Right renal pelvis (tissue), 4 donors: ENCODE measurements around the gene BLVRB. TPM values are rescaled to one million over a fixed set of nuclear protein-coding genes. Genes with fewer than 3 reads are reported as not detected.
"Not testable (repeated sequence)": the region's sequence is repeated elsewhere in the genome, so short reads cannot be mapped to it uniquely, and the experiment has no call there.

Experiments
- DNase-seq, 4 donors: peaks; one replicate each; pipeline ENCODE4 v3.0.0-alpha.2; 2013; ENCODE audit warnings: low read depth in 4 of 4, low spot score in 3 of 4, missing footprints in 1 of 4
- polyA plus RNA-seq, 4 donors: library from polyadenylated mRNA; unstranded; fragments of 120-200 nt; gene quantifications; one replicate each; pipeline ENCODE4 v1.2.1, GENCODE V29; 2013; ENCODE audit not compliant: insufficient read length in 4 of 4

The BLVRB gene
- polyA plus RNA-seq, 4 donors, result 41.4 to 61.2 (median 42.3) TPM

DNA sequence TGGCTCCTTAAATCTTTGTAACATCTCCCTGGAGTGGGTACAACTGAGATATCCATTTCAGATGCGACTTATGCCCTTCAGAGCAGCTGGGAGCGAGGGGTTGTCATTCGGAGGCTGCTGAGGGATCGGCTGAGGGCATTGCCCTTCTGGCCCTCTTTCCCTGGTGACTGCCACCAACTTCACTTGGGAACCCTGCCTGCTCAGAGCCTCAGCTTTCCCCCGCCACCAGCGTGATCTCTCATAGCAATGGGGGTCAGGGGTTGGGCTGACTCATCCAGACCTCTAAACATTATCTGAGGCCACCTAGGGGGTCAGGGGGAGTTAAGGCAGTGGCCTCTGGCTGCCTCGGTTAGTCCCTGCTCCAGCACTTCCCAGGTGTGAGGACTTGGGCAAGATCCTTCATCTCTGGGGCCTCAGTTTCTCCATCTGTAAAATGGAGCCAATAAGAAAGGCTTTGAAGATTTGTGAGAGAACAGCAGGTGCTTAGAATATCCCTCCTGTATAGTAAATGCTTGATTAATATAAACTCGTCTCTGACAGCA, 53.5 kb downstream of the BLVRB start:
- no peak for DNase-seq

DNA sequence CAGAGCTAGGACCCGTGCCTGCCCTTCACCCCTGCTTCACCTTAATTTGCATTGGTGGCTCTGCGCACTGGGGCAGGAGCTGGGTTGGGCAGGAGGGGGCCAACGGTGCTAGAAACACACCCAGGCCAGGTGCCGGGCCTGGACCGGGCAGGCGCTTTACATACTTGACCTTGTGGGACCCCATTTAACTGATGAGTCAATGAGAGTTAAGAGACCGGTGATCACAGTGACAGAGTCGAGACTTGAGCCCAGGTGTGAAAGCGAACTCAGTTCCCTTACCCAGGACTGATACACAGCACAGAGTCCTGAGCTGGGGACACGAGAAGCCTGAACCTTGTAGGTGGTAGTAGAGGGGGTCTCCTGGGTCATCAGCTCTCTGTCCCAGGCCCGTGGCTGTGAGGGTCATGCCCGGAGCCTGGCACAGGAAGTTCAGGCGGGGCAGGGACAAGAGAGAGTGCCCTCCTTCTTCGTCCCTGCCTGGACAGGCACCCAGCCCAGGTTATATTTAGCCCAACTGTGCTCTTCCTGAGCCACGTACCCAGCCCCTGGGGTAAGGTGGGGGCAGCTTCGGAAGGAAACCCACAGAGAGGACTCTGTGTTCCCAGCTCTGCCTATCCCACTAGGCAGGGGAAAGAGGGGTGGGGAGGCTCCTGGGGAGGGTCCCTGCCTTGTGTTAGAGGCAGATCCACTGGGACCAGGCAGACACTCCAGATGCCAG, 54.3 kb downstream of the BLVRB start:
- no peak for DNase-seq

DNA sequence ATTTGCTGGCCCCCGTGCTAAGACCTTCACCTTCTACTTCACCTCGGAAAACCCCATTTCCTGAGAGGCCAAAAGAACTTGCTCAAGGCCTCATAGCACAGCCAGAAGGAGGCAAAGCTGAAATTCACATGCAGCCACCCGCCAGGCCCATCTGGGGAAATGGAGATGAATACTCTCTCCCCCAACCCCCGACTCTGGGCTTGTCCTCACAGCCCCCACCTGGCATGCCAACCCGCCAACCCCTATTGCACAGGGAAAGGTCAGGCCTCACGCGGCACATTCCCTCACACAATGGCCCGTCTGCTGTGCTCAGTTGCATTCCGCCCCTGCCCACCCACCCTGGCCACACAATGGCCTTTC, 55.5 kb downstream of the BLVRB start:
- no peak for DNase-seq

DNA sequence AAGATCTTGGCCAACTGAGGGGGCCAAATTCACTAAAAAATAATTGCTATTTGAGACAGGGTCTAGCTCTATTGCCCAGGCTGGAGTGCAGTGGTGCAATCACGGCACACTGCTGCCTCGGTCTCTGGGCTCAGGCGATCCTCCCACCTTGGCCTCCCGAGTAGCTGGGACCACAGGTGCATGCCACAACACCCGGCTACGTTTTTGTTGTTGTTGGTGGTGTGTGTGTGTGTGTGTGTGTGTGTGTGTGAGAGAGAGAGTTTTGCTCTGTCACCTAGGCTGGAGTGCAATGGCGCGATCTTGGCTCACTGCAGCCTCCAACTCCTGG, 57.0 kb downstream of the BLVRB start:
- DNase-seq, result not testable (repeated sequence)

DNA sequence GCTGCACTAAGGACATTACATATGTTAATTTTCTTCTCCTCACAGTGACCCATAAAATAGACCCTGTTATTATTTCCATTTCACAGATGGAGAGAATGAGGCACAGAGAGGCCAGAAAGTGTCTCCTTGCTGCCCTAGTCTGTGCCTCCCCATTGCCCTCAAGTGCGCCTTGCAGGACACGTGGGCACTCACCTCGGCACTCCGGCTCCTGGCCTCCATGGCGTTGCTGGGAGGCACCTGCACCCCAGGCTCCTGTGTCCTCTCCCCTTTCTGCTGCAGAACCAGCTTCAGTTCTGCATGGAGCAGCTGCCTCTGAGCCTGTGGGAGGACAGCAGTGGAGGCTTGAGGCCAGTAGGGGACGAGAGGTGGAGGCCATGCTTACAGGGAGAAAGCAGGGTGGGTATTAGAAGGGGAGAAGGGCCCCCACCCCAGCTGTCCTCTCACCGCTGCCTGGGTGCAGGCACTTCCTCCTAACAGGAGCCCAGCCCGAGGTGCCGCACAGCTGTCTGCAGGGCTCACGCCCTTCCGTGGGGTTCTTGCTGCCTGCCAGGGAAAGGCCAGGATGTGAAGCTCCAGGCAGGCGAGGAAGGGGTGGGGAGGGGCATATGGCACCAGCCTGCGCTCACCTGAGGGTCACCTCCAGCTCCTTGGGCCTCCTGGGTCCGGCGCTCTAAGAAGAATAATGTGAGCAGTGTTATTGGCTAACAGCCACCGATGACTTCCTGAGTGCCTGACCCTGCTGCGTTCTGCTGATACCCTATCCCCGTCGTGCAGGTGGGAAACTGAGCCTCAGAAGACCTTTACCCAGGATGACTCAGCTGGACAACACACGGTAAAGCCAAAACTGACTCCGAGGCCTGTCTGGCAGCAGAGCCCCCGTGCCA, 57.6 kb downstream of the BLVRB start:
- DNase-seq, result no peak

- DNase-seq, result peak; percentile 61 to 73 (median 68)
Observed at GRCh38 chr19:40403262-40403984, 62.1 kb downstream of the BLVRB start.

DNA sequence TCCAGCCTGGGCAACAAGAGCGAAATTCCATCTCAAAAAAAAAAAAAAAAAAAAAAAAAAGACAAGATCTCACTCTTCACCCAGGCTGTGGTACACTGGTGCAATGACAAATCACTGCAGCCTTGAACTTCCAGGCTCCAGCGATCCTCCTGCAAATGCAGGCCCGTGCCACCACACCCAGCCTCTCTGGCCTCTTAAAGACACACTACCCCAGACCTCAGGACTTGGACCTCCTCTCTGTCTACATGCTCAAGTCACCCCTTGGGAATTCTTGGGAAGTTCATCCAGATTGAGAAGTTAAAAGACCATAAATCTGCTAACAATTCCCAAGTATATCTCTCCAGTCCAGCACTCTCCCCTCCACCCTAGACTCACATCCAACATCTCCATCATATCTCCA, 65.0 kb downstream of the BLVRB start:
- DNase-seq, result no peak

GRCh38 chr19:40398417-40399131, 67.0 kb downstream of the BLVRB start:
- DNase-seq, result no peak

Other genes with a start within 250 kb of the BLVRB start
- gene TTC9B, start 247.4 kb downstream of the BLVRB start, polyA plus RNA-seq, result under 1 TPM in 3 of 4 donors, not detected in 1; 0.10 to 0.19 (median 0.17) TPM
- 1 to 10 TPM in 3 of 4 donors, under 1 TPM in 1; 0.55 to 1.8 (median 1.3) TPM for gene CCNP, start 239.1 kb downstream of the BLVRB start, polyA plus RNA-seq
- gene AKT2, start 180.4 kb downstream of the BLVRB start, polyA plus RNA-seq, result 100 to 1,000 TPM; 148 to 179 (median 157) TPM
- 10 to 100 TPM; 10.2 to 14.0 (median 12.3) TPM for gene C19orf47, start 117.3 kb downstream of the BLVRB start, polyA plus RNA-seq
- 100 to 1,000 TPM; 229 to 330 (median 257) TPM for gene PLD3, start 117.0 kb downstream of the BLVRB start, polyA plus RNA-seq
- under 1 TPM; 0.10 to 0.19 (median 0.15) TPM for gene HIPK4, start 75.6 kb downstream of the BLVRB start, polyA plus RNA-seq
- gene PRX, start 52.4 kb downstream of the BLVRB start, polyA plus RNA-seq, result 10 to 100 TPM; 10.3 to 16.6 (median 11.7) TPM
- 10 to 100 TPM in 1 of 4 donors, 1 to 10 TPM in 3; 7.8 to 10.3 (median 8.4) TPM for gene SERTAD1, start 39.8 kb downstream of the BLVRB start, polyA plus RNA-seq
- 10 to 100 TPM; 35.5 to 41.4 (median 39.3) TPM for gene SERTAD3, start 21.4 kb downstream of the BLVRB start, polyA plus RNA-seq
- gene SPTBN4, start 1.3 kb upstream of the BLVRB start, polyA plus RNA-seq, result 1 to 10 TPM; 1.0 to 2.0 (median 1.6) TPM
- gene SHKBP1, start 111.1 kb upstream of the BLVRB start, polyA plus RNA-seq, result 10 to 100 TPM; 43.2 to 52.3 (median 47.2) TPM
- 100 to 1,000 TPM; 186 to 366 (median 197) TPM for gene LTBP4, start 135.6 kb upstream of the BLVRB start, polyA plus RNA-seq
- 10 to 100 TPM; 11.1 to 16.0 (median 12.6) TPM for gene NUMBL, start 224.9 kb upstream of the BLVRB start, polyA plus RNA-seq